GM18517 (cell line): ENCODE results near the gene LYRM1.
"Not testable (repeated sequence)": the region's sequence is repeated elsewhere in the genome, so short reads cannot be mapped to it uniquely, and the experiment has no call there.

ENCODE experiments used
- ATAC-seq: cut with Tn5 transposase; IDR thresholded peaks from one replicate; pipeline ENCODE4 v1.9.1; 2021; ENCODE audit warnings: mild to moderate bottlenecking, moderate library complexity; ENCODE audit not compliant: unreplicated experiment

Gene LYRM1

DNA sequence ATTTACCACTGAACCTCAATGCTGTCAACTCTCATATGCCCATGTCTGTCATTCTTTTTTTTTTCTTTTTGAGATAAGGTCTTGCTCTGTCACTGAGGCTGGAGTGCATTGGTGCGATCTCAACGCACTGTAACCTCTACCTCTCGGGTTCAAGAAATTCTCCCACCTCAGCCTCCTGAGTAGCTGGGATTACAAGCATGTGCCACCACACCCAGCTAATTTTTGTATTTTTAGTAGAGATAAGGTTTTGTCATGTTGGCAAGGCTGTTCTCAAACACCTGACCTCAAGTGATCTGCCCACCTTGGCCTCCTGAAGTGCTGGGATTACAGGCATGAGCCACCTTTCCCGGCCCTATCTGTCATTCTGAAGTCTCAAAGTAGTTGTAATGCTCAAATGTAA is 72.6 kb downstream of the LYRM1 start:
- not testable (repeated sequence) for ATAC-seq
